Vagina (tissue), 2 donors: Measurements from ENCODE around the gene UBL3.

Experiments used
- POLR2A ChIP-seq, 2 donors: fragments of 450-650 bp; IDR thresholded peaks; one replicate each; pipeline ENCODE4 v1.6.1; 2017; ENCODE audit warnings: antibody characterized with exemption in 2 of 2, mild to moderate bottlenecking in 2 of 2, moderate library complexity in 2 of 2
- TF ChIP-seq, protein P1 (sequence below), 3 experiments: fragments of 450-650 bp in 2 of 3; fragments of 200-600 bp in 1 of 3; sonication (generic) in 1 of 3; IDR thresholded peaks; one replicate each; pipeline ENCODE4 v1.5.1; 2017 to 2019; ENCODE audit warnings: antibody characterized with exemption in 3 of 3, mild to moderate bottlenecking in 2 of 3, moderate library complexity in 2 of 3

DNA sequence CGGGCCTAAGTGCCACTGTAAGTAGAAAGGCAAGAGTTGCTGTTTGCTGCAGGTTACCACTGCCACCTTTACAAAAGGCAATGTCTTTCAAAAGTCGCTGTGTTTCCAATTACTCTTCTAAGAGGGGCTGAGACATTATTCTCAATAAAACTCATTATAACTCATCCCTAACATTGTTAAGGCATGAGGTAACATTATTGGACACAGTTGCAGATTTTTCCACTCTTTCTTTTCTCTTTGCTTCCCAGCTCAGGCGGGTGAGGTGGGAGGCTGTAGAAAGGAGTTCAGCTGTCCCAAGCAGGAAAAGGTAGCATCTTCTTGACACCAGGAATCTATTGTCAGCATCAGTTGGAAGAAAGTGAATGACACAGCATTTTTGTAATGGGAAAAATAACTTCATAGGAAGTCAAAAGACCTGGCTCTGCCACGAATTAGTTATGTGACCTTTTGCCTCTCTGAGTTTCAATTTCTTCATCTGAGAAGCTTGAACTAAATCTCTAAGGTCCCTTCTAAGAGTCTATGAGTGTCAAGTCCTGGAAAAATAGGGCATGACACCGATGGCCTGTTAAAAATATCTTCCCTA, 2.1 kb upstream of the UBL3 start:
- TF ChIP-seq, protein P1, sequence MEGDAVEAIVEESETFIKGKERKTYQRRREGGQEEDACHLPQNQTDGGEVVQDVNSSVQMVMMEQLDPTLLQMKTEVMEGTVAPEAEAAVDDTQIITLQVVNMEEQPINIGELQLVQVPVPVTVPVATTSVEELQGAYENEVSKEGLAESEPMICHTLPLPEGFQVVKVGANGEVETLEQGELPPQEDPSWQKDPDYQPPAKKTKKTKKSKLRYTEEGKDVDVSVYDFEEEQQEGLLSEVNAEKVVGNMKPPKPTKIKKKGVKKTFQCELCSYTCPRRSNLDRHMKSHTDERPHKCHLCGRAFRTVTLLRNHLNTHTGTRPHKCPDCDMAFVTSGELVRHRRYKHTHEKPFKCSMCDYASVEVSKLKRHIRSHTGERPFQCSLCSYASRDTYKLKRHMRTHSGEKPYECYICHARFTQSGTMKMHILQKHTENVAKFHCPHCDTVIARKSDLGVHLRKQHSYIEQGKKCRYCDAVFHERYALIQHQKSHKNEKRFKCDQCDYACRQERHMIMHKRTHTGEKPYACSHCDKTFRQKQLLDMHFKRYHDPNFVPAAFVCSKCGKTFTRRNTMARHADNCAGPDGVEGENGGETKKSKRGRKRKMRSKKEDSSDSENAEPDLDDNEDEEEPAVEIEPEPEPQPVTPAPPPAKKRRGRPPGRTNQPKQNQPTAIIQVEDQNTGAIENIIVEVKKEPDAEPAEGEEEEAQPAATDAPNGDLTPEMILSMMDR (IDR thresholded peaks at IDR 0.05): no peak
- no peak for TF ChIP-seq POLR2A (IDR thresholded peaks at IDR 0.05)
